ENCODE results near the gene MMRN2. TPM values are rescaled to one million over a fixed set of nuclear protein-coding genes. Genes with fewer than 3 reads are reported as not detected.

The MMRN2 gene
- total RNA-seq, 1 experiment from 2014 or later, result 1.4 TPM

GRCh38 chr10:86918022-86918471, 39.4 kb downstream of the MMRN2 start:
- H3K27me3 Mint-ChIP-seq (ENCODE audit: insufficient read depth, unreplicated experiment), result no peaks in the 10 kb centered on the region
- peak; percentile 61 for DNase-seq (ENCODE audit: unreplicated experiment)
- peak overlapping the region; percentile 40 for H3K27ac Mint-ChIP-seq (ENCODE audit: low read depth, unreplicated experiment)
- peaks cover 52% of the 10 kb centered on the region for H3K36me3 Mint-ChIP-seq (ENCODE audit: insufficient read depth, unreplicated experiment)
- no peak overlapping the region for H3K4me3 Mint-ChIP-seq (ENCODE audit: unreplicated experiment)
- no TSS peak for BruUV-seq (replicated peaks)
- TF ChIP-seq, protein P1, sequence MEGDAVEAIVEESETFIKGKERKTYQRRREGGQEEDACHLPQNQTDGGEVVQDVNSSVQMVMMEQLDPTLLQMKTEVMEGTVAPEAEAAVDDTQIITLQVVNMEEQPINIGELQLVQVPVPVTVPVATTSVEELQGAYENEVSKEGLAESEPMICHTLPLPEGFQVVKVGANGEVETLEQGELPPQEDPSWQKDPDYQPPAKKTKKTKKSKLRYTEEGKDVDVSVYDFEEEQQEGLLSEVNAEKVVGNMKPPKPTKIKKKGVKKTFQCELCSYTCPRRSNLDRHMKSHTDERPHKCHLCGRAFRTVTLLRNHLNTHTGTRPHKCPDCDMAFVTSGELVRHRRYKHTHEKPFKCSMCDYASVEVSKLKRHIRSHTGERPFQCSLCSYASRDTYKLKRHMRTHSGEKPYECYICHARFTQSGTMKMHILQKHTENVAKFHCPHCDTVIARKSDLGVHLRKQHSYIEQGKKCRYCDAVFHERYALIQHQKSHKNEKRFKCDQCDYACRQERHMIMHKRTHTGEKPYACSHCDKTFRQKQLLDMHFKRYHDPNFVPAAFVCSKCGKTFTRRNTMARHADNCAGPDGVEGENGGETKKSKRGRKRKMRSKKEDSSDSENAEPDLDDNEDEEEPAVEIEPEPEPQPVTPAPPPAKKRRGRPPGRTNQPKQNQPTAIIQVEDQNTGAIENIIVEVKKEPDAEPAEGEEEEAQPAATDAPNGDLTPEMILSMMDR (IDR thresholded peaks at IDR 0.05; ENCODE audit: unreplicated experiment), result no peak
- POLR2A ChIA-PET, result interaction anchor here (0.8 kb wide), 1 partner anchor 175 kb away, joined by 3 read pairs; no protein-coding TSS in a partner anchor
- no peaks in the 10 kb centered on the region for H3K9me3 Mint-ChIP-seq (ENCODE audit: unreplicated experiment)
- H3K4me1 Mint-ChIP-seq (ENCODE audit: insufficient read depth, unreplicated experiment), result peaks cover 10% of the 10 kb centered on the region
- intact Hi-C loops (cut with micrococcal nuclease), result no loop called here
- CTCF ChIA-PET, result interaction anchor here (0.8 kb wide), 1 partner anchor 224 kb away, joined by 3 read pairs; no protein-coding TSS in a partner anchor

GRCh38 chr10:86914734-86915133, 42.7 kb downstream of the MMRN2 start:
- BruUV-seq (replicated peaks), result no TSS peak
- DNase-seq (ENCODE audit: unreplicated experiment), result no peak
- intact Hi-C loops (cut with micrococcal nuclease), result no loop called here
- Mint-ChIP-seq H3K9me3 (ENCODE audit: unreplicated experiment) (no peaks in the 10 kb centered on the region), H3K27ac (ENCODE audit: low read depth, unreplicated experiment) (no peak overlapping the region), H3K36me3 (ENCODE audit: insufficient read depth, unreplicated experiment) (peaks cover 54% of the 10 kb centered on the region), H3K4me1 (ENCODE audit: insufficient read depth, unreplicated experiment) (peaks cover 10% of the 10 kb centered on the region), H3K27me3 (ENCODE audit: insufficient read depth, unreplicated experiment) (no peaks in the 10 kb centered on the region), H3K4me3 (ENCODE audit: unreplicated experiment) (no peak overlapping the region)
- TF ChIP-seq, protein P1 (IDR thresholded peaks at IDR 0.05; ENCODE audit: unreplicated experiment), result no peak
- ChIA-PET CTCF (interaction anchor here (0.7 to 1.4 kb wide), 2 partner anchors 12 to 211 kb away, joined by 3 to 5 read pairs; no protein-coding TSS in a partner anchor), POLR2A (no interaction called here)

- Mint-ChIP-seq H3K9me3 (ENCODE audit: unreplicated experiment) (peaks cover 14% of the 10 kb centered on the region), H3K4me3 (ENCODE audit: unreplicated experiment) (no peak overlapping the region), H3K4me1 (ENCODE audit: insufficient read depth, unreplicated experiment) (no peaks in the 10 kb centered on the region), H3K36me3 (ENCODE audit: insufficient read depth, unreplicated experiment) (peaks cover 62% of the 10 kb centered on the region), H3K27me3 (ENCODE audit: insufficient read depth, unreplicated experiment) (no peaks in the 10 kb centered on the region), H3K27ac (ENCODE audit: low read depth, unreplicated experiment) (no peak overlapping the region)
- POLR2A ChIA-PET, result interaction anchor here (0.9 kb wide), 1 partner anchor 12 kb away, joined by 3 read pairs; no protein-coding TSS in a partner anchor
- no TSS peak for BruUV-seq (replicated peaks)
- CTCF ChIA-PET, result interaction anchor here (0.6 to 0.8 kb wide), 3 partner anchors 101 to 218 kb away, joined by 3 to 4 read pairs (median 3); no protein-coding TSS in a partner anchor
- no peak for DNase-seq (ENCODE audit: unreplicated experiment)
- TF ChIP-seq, protein P1 (IDR thresholded peaks at IDR 0.05; ENCODE audit: unreplicated experiment), result no peak
- intact Hi-C loops (cut with micrococcal nuclease), result no loop called here
Measured at GRCh38 chr10:86905429-86905828, 52.0 kb downstream of the MMRN2 start.

GRCh38 chr10:86904600-86904999, 52.8 kb downstream of the MMRN2 start:
- Mint-ChIP-seq H3K27me3 (ENCODE audit: insufficient read depth, unreplicated experiment) (no peaks in the 10 kb centered on the region), H3K4me1 (ENCODE audit: insufficient read depth, unreplicated experiment) (no peaks in the 10 kb centered on the region), H3K4me3 (ENCODE audit: unreplicated experiment) (no peak overlapping the region), H3K9me3 (ENCODE audit: unreplicated experiment) (peaks cover 14% of the 10 kb centered on the region), H3K36me3 (ENCODE audit: insufficient read depth, unreplicated experiment) (peaks cover 62% of the 10 kb centered on the region), H3K27ac (ENCODE audit: low read depth, unreplicated experiment) (no peak overlapping the region)
- intact Hi-C loops (cut with micrococcal nuclease), result loop anchor here (5.0 kb wide), 1 partner anchor 382 kb away; the partner anchor contains the start of gene WAPL
- BruUV-seq (replicated peaks), result no TSS peak
- TF ChIP-seq, protein P1 (IDR thresholded peaks at IDR 0.05; ENCODE audit: unreplicated experiment), result no peak
- CTCF ChIA-PET, result interaction anchor here (0.6 kb wide), 2 partner anchors 36 to 137 kb away, joined by 3 to 4 read pairs; no protein-coding TSS in a partner anchor
- DNase-seq (ENCODE audit: unreplicated experiment), result no peak
- POLR2A ChIA-PET, result no interaction called here

All from MCF 10A (cell line).